ENCODE data around the gene MS4A7. TPM values are rescaled to one million over a fixed set of nuclear protein-coding genes. Genes with fewer than 3 reads are reported as not detected.

Gene MS4A7
- total RNA-seq, 1 experiment from 2014 or later, result 0.31 TPM

DNA sequence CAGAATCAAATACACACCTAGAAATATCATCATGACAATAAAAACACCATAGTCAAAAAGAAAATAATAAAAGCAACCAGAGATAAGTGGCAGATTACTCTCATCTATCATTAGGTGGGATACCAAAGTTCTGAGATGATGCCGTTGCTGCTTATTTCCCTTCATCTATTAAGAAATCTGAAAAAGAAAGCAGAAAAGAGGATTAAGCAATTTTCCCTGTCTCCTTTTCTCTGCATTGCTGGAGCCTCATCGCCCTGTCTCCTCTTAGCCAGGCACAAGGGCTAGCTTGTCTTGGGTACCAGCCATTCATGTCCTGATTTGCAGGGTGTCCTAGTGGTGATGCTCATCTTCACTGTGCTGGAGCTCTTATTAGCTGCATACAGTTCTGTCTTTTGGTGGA lies 14.0 kb downstream of the MS4A7 start:
- peaks cover 21% of the 10 kb centered on the region for H3K4me1 Mint-ChIP-seq
- TF ChIP-seq, protein P1, sequence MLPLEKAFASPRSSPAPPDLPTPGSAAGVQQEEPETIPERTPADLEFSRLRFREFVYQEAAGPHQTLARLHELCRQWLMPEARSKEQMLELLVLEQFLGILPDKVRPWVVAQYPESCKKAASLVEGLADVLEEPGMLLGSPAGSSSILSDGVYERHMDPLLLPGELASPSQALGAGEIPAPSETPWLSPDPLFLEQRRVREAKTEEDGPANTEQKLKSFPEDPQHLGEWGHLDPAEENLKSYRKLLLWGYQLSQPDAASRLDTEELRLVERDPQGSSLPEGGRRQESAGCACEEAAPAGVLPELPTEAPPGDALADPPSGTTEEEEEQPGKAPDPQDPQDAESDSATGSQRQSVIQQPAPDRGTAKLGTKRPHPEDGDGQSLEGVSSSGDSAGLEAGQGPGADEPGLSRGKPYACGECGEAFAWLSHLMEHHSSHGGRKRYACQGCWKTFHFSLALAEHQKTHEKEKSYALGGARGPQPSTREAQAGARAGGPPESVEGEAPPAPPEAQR (CRISPR knock-in tag; IDR thresholded peaks at IDR 0.05), result no peak
- no peak overlapping the region for H3K4me3 Mint-ChIP-seq
- no peaks in the 10 kb centered on the region for H3K9me3 Mint-ChIP-seq
- ChIA-PET POLR2A (no interaction called here), CTCF (interaction anchor here (1.6 kb wide), 1 partner anchor 29 kb away, joined by 3 read pairs; no protein-coding TSS in a partner anchor)
- H3K27me3 Mint-ChIP-seq (ENCODE audit: low read depth), result no peaks in the 10 kb centered on the region
- H3K27ac Mint-ChIP-seq, result no peak overlapping the region
- no peaks in the 10 kb centered on the region for H3K36me3 Mint-ChIP-seq
- DNase-seq (ENCODE audit: low spot score) (no peak), ATAC-seq (no peak)

- Mint-ChIP-seq H3K4me1 (peaks cover 21% of the 10 kb centered on the region), H3K27me3 (ENCODE audit: low read depth) (no peaks in the 10 kb centered on the region), H3K4me3 (no peak overlapping the region), H3K36me3 (no peaks in the 10 kb centered on the region), H3K27ac (no peak overlapping the region), H3K9me3 (no peaks in the 10 kb centered on the region)
- ATAC-seq (no peak), DNase-seq (ENCODE audit: low spot score) (no peak)
- ChIA-PET CTCF (interaction anchor here (1.6 kb wide), 1 partner anchor 29 kb away, joined by 3 read pairs; no protein-coding TSS in a partner anchor), POLR2A (no interaction called here)
- TF ChIP-seq ETV6 (CRISPR knock-in tag; IDR thresholded peaks at IDR 0.05) (no peak), SP1 (CRISPR knock-in tag; conservative IDR thresholded peaks at IDR 0.05) (no peak), JUN (CRISPR knock-in tag; IDR thresholded peaks at IDR 0.05) (no peak), GTF2I (CRISPR knock-in tag; conservative IDR thresholded peaks at IDR 0.05) (no peak), TEAD1 (CRISPR knock-in tag; IDR thresholded peaks at IDR 0.05) (no peak)
These were observed 14.7 kb downstream of the MS4A7 start for GRCh38 chr11:60393016-60393415.

DNA sequence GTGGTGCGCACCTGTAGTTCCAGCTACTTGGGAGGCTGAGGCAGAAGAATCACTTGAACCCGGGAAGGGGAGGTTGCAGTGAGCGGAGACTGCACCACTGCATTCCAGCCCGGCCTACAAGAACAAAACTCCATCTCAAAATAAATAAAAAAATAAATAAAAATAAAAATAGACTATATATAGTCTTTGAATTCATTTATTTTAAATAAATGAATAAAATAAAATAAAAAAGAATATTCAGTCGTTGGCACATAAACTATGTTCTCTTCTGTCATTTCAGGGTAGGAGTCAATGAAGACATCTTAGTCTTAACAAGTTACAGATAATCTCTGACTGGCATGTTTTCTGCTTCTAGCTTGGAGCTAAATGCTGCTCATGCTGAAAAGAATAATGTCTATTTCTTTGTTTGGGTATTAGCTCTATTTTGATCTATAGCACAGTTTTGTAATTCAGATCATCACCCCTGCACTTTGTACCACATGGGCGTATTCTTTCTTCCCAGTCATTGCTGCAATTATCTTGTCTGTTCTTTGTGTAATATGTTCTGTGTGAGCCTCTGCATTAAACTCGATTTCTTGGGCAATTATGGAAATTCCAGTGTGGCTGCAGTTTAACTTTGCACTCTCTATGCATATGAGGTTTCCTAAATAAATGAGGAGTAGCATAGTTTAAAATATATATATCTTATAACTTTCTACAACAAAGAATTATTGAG lies 16.5 kb downstream of the MS4A7 start:
- POLR2A ChIA-PET, result no interaction called here
- Mint-ChIP-seq H3K27ac (no peak overlapping the region), H3K36me3 (no peaks in the 10 kb centered on the region), H3K4me3 (no peak overlapping the region), H3K27me3 (ENCODE audit: low read depth) (no peaks in the 10 kb centered on the region), H3K4me1 (peaks cover 13% of the 10 kb centered on the region), H3K9me3 (peaks cover 5% of the 10 kb centered on the region; the same call in 1 of the 2 replicates)
- DNase-seq (ENCODE audit: low spot score) (no peak), ATAC-seq (no peak)
- CTCF ChIA-PET, result no interaction called here
- TF ChIP-seq PREB (CRISPR knock-in tag; IDR thresholded peaks at IDR 0.05; ENCODE audit: borderline replicate concordance) (no peak), HMGA2 (CRISPR knock-in tag; IDR thresholded peaks at IDR 0.05) (peak; percentile 92), ZNF317 (CRISPR knock-in tag; IDR thresholded peaks at IDR 0.05; ENCODE audit: borderline replicate concordance, low read depth) (no peak), ESRRA (CRISPR knock-in tag; IDR thresholded peaks at IDR 0.05; ENCODE audit: borderline replicate concordance) (no peak), PRDM15 (CRISPR knock-in tag; IDR thresholded peaks at IDR 0.05) (no peak), JUN (CRISPR knock-in tag; IDR thresholded peaks at IDR 0.05) (no peak), CTCF (IDR thresholded peaks at IDR 0.05) (no peak), ATF2 (CRISPR knock-in tag; IDR thresholded peaks at IDR 0.05; ENCODE audit: borderline replicate concordance, low read depth) (no peak)
- TF ChIP-seq, protein P2, sequence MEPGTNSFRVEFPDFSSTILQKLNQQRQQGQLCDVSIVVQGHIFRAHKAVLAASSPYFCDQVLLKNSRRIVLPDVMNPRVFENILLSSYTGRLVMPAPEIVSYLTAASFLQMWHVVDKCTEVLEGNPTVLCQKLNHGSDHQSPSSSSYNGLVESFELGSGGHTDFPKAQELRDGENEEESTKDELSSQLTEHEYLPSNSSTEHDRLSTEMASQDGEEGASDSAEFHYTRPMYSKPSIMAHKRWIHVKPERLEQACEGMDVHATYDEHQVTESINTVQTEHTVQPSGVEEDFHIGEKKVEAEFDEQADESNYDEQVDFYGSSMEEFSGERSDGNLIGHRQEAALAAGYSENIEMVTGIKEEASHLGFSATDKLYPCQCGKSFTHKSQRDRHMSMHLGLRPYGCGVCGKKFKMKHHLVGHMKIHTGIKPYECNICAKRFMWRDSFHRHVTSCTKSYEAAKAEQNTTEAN (CRISPR knock-in tag; IDR thresholded peaks at IDR 0.05), result no peak
